ENCODE measurements around the gene MVD.

MVD gene

DNA sequence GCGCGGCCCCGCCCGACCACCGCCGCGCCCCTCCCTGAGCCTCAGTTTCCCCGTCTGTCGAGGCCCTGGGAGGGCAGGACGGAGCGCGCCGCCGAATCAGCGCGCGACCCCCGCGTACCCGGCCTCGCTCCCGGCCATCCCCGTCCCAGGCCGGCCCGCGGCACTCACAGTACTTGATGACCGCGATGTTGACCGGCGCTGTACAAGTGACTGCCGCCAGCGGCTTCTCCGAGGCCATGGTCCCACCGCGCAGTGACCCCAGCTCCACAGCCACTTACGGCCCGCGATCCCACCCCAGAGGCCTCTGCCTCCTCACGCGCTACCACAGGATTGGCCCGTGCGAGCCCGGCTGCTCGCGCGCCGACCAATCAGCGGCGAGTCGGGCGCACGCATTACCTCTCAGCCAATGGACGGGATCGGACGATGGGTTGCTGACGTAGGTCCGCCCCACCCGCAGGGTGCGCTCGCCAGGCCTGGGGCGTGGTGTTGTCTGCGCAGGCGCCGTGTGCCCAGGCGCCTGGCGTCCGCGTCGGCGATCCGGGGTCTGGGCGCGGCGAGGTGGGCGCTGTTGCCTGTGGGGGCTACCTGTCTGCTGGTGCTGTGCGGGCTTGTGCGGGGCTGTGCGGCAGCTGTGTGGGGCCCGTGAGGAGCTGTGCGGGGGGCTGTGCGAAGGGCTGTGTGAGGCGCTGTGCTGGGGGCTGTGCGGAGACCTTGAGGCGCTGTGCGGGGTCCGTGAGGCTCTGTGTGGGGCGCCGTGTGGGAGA lies at the start of gene MVD:
Gene MVD, minus strand, starts transcription at position 249 of the 764 bp plus-strand sequence. Its CDS starts 11 bp downstream, at position 238.
- TF ChIP-seq CTCF (IDR thresholded peaks at IDR 0.05; ENCODE audit: low read depth, low read length) = no peak; the same call in 1 of the 2 replicates
- DNase-seq (ENCODE audit: extremely low read depth, low read depth) = peak; percentile 94

GRCh38 chr16:88712362-88712979 lies 49.6 kb upstream of the MVD start:
- TF ChIP-seq CTCF (IDR thresholded peaks at IDR 0.05; ENCODE audit: low read depth, low read length) = no peak
- DNase-seq (ENCODE audit: extremely low read depth, low read depth) = no peak

DNA sequence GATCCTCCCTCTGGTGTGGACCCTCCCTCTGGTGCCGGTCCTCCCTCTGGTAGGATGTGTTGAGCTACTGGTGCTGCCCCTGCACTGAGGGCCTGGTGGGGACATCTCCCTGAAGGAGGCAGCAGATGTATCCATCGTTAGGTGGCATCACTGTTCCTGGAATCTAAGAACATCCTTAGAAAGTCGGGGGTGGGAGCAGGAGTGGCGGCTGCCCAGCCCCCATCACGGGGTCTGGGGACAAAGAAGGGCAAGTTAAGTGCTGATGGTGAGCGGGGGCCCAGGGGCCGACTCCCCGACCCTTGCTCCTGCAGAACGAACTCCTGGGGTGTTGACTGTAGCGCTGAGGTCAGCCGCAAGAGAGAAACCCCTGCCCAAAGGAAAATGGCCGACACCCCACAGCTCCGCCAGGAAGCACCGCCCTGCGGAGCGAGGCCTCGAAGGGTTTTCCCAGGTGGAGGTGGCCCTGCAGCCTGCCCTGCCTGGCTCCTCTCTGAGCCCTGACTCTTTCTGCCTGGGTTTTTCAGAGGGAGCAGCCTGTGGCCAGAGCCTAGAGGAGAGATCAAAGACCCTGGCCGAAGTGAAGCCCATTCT lies 49.0 kb upstream of the MVD start:
- no peak for DNase-seq (ENCODE audit: extremely low read depth, low read depth)
- no peak for TF ChIP-seq CTCF (IDR thresholded peaks at IDR 0.05; ENCODE audit: low read depth, low read length)

- no peak for DNase-seq (ENCODE audit: extremely low read depth, low read depth)
- no peak for TF ChIP-seq CTCF (IDR thresholded peaks at IDR 0.05; ENCODE audit: low read depth, low read length)
Measured at GRCh38 chr16:88710556-88710955, 47.7 kb upstream of the MVD start.

GRCh38 chr16:88706965-88707826 lies 44.3 kb upstream of the MVD start:
- no peak for TF ChIP-seq CTCF (IDR thresholded peaks at IDR 0.05; ENCODE audit: low read depth, low read length)
- DNase-seq (ENCODE audit: extremely low read depth, low read depth) = no peak

GRCh38 chr16:88706229-88706964 lies 43.5 kb upstream of the MVD start, which contains the start of the genes CTU2 and RNF166:
TSS of gene CTU2 (plus strand) at chr16:88706503. CDS start at chr16:88706531, 28 bp downstream.
TSS of gene RNF166 (minus strand) at chr16:88706408. CDS start at chr16:88706325, 83 bp downstream.
- TF ChIP-seq CTCF (IDR thresholded peaks at IDR 0.05; ENCODE audit: low read depth, low read length) = no peak
- DNase-seq (ENCODE audit: extremely low read depth, low read depth) = peak; percentile 36

All from AG09319 (cell line).